IMR-90 (cell line): Measurements from ENCODE around the gene ZNF579. TPM values are rescaled to one million over a fixed set of nuclear protein-coding genes. Genes with fewer than 3 reads are reported as not detected.

Experiments used
- ATAC-seq: fragments of 200-7000 bp; cut with Tn5 transposase; 2 replicates; pipeline ENCODE4 v1.9.1; 2020; ENCODE audit warnings: low read depth, mild to moderate bottlenecking, moderate library complexity
- BruUV-seq: library from RNA; stranded (reverse); fragments of 400-500 nt; replicated peaks from 2 replicates; lab custom pipeline; 2021; lab: Mats Ljungman, UMichigan
- CTCF ChIA-PET: fragments of 300-600 bp; formaldehyde crosslinking; extraction: SDS; loops from one replicate; lab custom pipeline; 2021; ENCODE audit warnings: antibody characterized with exemption; lab: Yijun Ruan, JAX
- POLR2A ChIA-PET: fragments of 300-600 bp; sonication (Branson Sonifier 250); formaldehyde crosslinking; loops from one replicate; lab custom pipeline; 2022; ENCODE audit warnings: antibody characterized with exemption; ENCODE audit not compliant: unreplicated experiment; lab: Charles Lee
- DNase-seq: peaks from one replicate; pipeline ENCODE4 v3.0.0; 2013
- H2AFZ ChIP-seq: replicated peaks from 2 replicates; pipeline ENCODE3; 2013; ENCODE audit warnings: low read length, mild to moderate bottlenecking; ENCODE audit not compliant: poor library complexity
- H2AK5ac ChIP-seq: 2 replicates; pipeline ENCODE4 v1.6.1; 2013; ENCODE audit warnings: low read depth, low read length, inconsistent platforms
- H2AK9ac ChIP-seq: replicated peaks from 2 replicates; pipeline ENCODE3; 2013; ENCODE audit warnings: mild to moderate bottlenecking, low read depth, low read length, moderate library complexity; ENCODE audit not compliant: poor library complexity
- H2BK120ac ChIP-seq: 2 replicates; pipeline ENCODE4 v1.6.1; 2013; ENCODE audit warnings: low read depth, low read length, inconsistent platforms
- H2BK15ac ChIP-seq: 3 replicates; pipeline ENCODE4 v1.6.1; 2013; ENCODE audit warnings: low read depth, low read length, inconsistent platforms
- H2BK20ac ChIP-seq: 2 replicates; pipeline ENCODE4 v1.6.1; 2013; ENCODE audit warnings: low read depth, mild to moderate bottlenecking, inconsistent platforms, low read length, moderate library complexity
- H2BK5ac ChIP-seq: 2 replicates; pipeline ENCODE4 v1.6.1; 2013; ENCODE audit warnings: mild to moderate bottlenecking, low read depth, low read length, inconsistent platforms; ENCODE audit not compliant: poor library complexity, severe bottlenecking
- H3K14ac ChIP-seq: replicated peaks from 2 replicates; pipeline ENCODE4 v1.6.1; 2013; ENCODE audit warnings: low read depth, low read length, inconsistent platforms
- H3K18ac ChIP-seq: 2 replicates; pipeline ENCODE4 v1.6.1; 2013; ENCODE audit warnings: low read depth, low read length, control low read depth
- H3K23ac ChIP-seq: 2 replicates; pipeline ENCODE4 v1.6.1; 2013; ENCODE audit warnings: low read depth, low read length, inconsistent platforms
- H3K27ac ChIP-seq: 2 replicates; pipeline ENCODE4 v1.5.1; 2013; ENCODE audit warnings: mild to moderate bottlenecking, control low read depth, low read length; ENCODE audit not compliant: insufficient read depth
- H3K27me3 ChIP-seq: 2 replicates; pipeline ENCODE4 v1.6.1; 2013; ENCODE audit warnings: low read length; ENCODE audit not compliant: control insufficient read depth, insufficient read depth
- H3K36me3 ChIP-seq: 2 replicates; pipeline ENCODE4 v1.6.1; 2013; ENCODE audit warnings: low read length, mixed read lengths; ENCODE audit not compliant: control insufficient read depth, insufficient read depth
- H3K4ac ChIP-seq: 2 replicates; pipeline ENCODE4 v1.6.1; 2013; ENCODE audit warnings: low read depth, low read length, inconsistent platforms
- H3K4me1 ChIP-seq: 2 replicates; pipeline ENCODE4 v1.6.1; 2013; ENCODE audit warnings: low read length, mixed read lengths; ENCODE audit not compliant: control insufficient read depth, insufficient read depth
- H3K4me2 ChIP-seq: 2 replicates; pipeline ENCODE4 v1.6.1; 2013; ENCODE audit warnings: low read depth, mild to moderate bottlenecking, control low read depth, low read length, moderate library complexity
- H3K4me3 ChIP-seq: 2 replicates; pipeline ENCODE4 v1.5.1; 2013; ENCODE audit warnings: low read depth, mild to moderate bottlenecking, control low read depth, low read length, moderate library complexity; ENCODE audit not compliant: insufficient read depth
- H3K56ac ChIP-seq: 2 replicates; pipeline ENCODE4 v1.6.1; 2013; ENCODE audit warnings: low read length, inconsistent platforms; ENCODE audit not compliant: insufficient read depth; ENCODE audit errors: extremely low read depth
- H3K79me1 ChIP-seq, 2 experiments: 2 replicates each; pipeline ENCODE4 v1.6.1; 2013; ENCODE audit warnings: low read length in 2 of 2, inconsistent platforms in 1 of 2, low read depth in 1 of 2
- H3K9ac ChIP-seq: 2 replicates; pipeline ENCODE4 v1.6.1; 2013; ENCODE audit warnings: low read depth, low read length, control low read depth
- H3K9me1 ChIP-seq: 2 replicates; pipeline ENCODE4 v1.6.1; 2013; ENCODE audit warnings: low read length, inconsistent platforms; ENCODE audit not compliant: insufficient read depth
- H3K9me3 ChIP-seq: 2 replicates; pipeline ENCODE4 v1.6.1; 2013; ENCODE audit warnings: low read length; ENCODE audit not compliant: control insufficient read depth, insufficient read depth
- H4K20me1 ChIP-seq: 2 replicates; pipeline ENCODE4 v1.6.1; 2013; ENCODE audit warnings: low read length, inconsistent platforms; ENCODE audit not compliant: insufficient read depth
- H4K5ac ChIP-seq: 2 replicates; pipeline ENCODE4 v1.6.1; 2013; ENCODE audit warnings: mild to moderate bottlenecking, low read depth, low read length, control low read depth
- H4K8ac ChIP-seq, 2 experiments: 2 replicates each; pipeline ENCODE4 v1.6.1; 2013; ENCODE audit warnings: low read depth in 2 of 2, low read length in 2 of 2, control low read depth in 1 of 2, inconsistent platforms in 1 of 2
- H4K91ac ChIP-seq: 2 replicates; pipeline ENCODE4 v1.6.1; 2013; ENCODE audit warnings: low read depth, low read length, inconsistent platforms; ENCODE audit not compliant: insufficient read depth
- BHLHE40 ChIP-seq: fragments of 150-350 bp; IDR thresholded peaks from 2 replicates; pipeline ENCODE4 v1.6.1; 2016; ENCODE audit warnings: mild to moderate bottlenecking, low read depth, low read length
- CEBPB ChIP-seq: IDR thresholded peaks from 2 replicates; pipeline ENCODE4 v1.6.1; 2012; ENCODE audit warnings: low read depth, low read length, improper control_type of control experiment
- CHD1 ChIP-seq: IDR thresholded peaks from 2 replicates; pipeline ENCODE4 v1.6.1; 2012; ENCODE audit warnings: low read depth, low read length, improper control_type of control experiment
- CTCF ChIP-seq: conservative IDR thresholded peaks from 2 replicates; pipeline ENCODE4 v1.5.1; 2012; ENCODE audit warnings: mild to moderate bottlenecking, low read depth, low read length, improper control_type of control experiment
- ELK1 ChIP-seq: fragments of 150-350 bp; IDR thresholded peaks from 2 replicates; pipeline ENCODE4 v1.6.1; 2016; ENCODE audit warnings: low read depth, mild to moderate bottlenecking, low read length, moderate library complexity, borderline replicate concordance
- FOS ChIP-seq: fragments of 150-350 bp; IDR thresholded peaks from 2 replicates; pipeline ENCODE4 v1.6.1; 2016; ENCODE audit warnings: low read depth, low read length
- MAFK ChIP-seq: IDR thresholded peaks from 2 replicates; pipeline ENCODE4 v1.6.1; 2012; ENCODE audit warnings: low read depth, low read length, improper control_type of control experiment
- MAZ ChIP-seq: IDR thresholded peaks from 2 replicates; pipeline ENCODE4 v1.6.1; 2012; ENCODE audit warnings: low read depth, mild to moderate bottlenecking, low read length, improper control_type of control experiment, moderate library complexity, borderline replicate concordance
- MXI1 ChIP-seq: IDR thresholded peaks from 2 replicates; pipeline ENCODE4 v1.6.1; 2012; ENCODE audit warnings: low read depth, mild to moderate bottlenecking, low read length, moderate library complexity, borderline replicate concordance
- NFE2L2 ChIP-seq: fragments of 150-350 bp; IDR thresholded peaks from 2 replicates; pipeline ENCODE4 v1.6.1; 2016; ENCODE audit warnings: low read depth, mild to moderate bottlenecking, low read length
- POLR2A ChIP-seq: IDR thresholded peaks from 2 replicates; pipeline ENCODE4 v1.6.1; 2012; ENCODE audit warnings: mild to moderate bottlenecking, low read depth, low read length
- RAD21 ChIP-seq: IDR thresholded peaks from 2 replicates; pipeline ENCODE4 v1.6.1; 2012; ENCODE audit warnings: low read length, improper control_type of control experiment
- RCOR1 ChIP-seq: IDR thresholded peaks from 2 replicates; pipeline ENCODE4 v1.6.1; 2012; ENCODE audit warnings: mild to moderate bottlenecking, low read length, improper control_type of control experiment; ENCODE audit not compliant: insufficient replicate concordance
- RFX5 ChIP-seq: IDR thresholded peaks from 2 replicates; pipeline ENCODE4 v1.8.0; 2012; ENCODE audit warnings: low read depth, mild to moderate bottlenecking, low read length, moderate library complexity
- SMC3 ChIP-seq: fragments of 150-350 bp; IDR thresholded peaks from 2 replicates; pipeline ENCODE4 v1.6.1; 2016; ENCODE audit warnings: low read depth, mild to moderate bottlenecking, antibody characterized with exemption, low read length, moderate library complexity
- USF2 ChIP-seq: fragments of 150-350 bp; IDR thresholded peaks from 2 replicates; pipeline ENCODE4 v1.6.1; 2017; ENCODE audit warnings: mild to moderate bottlenecking, antibody characterized with exemption, low read length, low read depth
- WGBS, 2 experiments: methylation state at CpG; one replicate each; pipeline versions ENCODE4 v1.1.5 to v1.1.7; 2013; ENCODE audit warnings: missing lambda C conversion rate in 2 of 2; ENCODE audit not compliant: insufficient read length in 1 of 2; ENCODE audit errors: extremely low coverage in 2 of 2; 5-methylcytosine and 5-hydroxymethylcytosine counted together
- dilution Hi-C: fragments of 300-500 bp; cut with HindIII; formaldehyde crosslinking; loops from one replicate; pipeline ENCODE4 v1.14.3; 2018; ENCODE audit warnings: low sequenced_read_pairs; ENCODE audit not compliant: unreplicated experiment
- in situ Hi-C: fragments of 300-500 bp; cut with MboI; formaldehyde crosslinking; loops from 3 replicates; pipeline ENCODE4 v1.14.3; 2019; ENCODE audit warnings: low sequenced_read_pairs, inconsistent platforms, mixed read lengths
- intact Hi-C: fragments of 100-400 bp; cut with micrococcal nuclease; formaldehyde crosslinking; loops from 2 replicates; pipeline ENCODE4 v1.10.0; 2022
- polyA plus RNA-seq, 3 experiments: library from polyadenylated mRNA; depleted of rRNA; stranded (reverse); fragments of >200 nt; gene quantifications; 2 replicates each; pipeline ENCODE4 v1.2.3, GENCODE V29; 2012; ENCODE audit warnings: low replicate concordance in 1 of 3
- total RNA-seq: library from RNA; depleted of rRNA; stranded (reverse); fragments of >200 nt; gene quantifications from 2 replicates; pipeline ENCODE4 v1.2.3, GENCODE V29; 2012

ZNF579 gene
- total and polyA plus RNA-seq, 2 of the 4 experiments (the other 2 are of a cell fraction): 0.54 to 9.0 TPM

- BruUV-seq: no TSS peak
These were observed 4.2 kb upstream of the ZNF579 start for GRCh38 chr19:55584871-55585270.

More at GRCh38 chr19:55584871-55585270, 4.2 kb upstream of the ZNF579 start:
- WGBS, 2 experiments: 94% methylated on average over 3 of the region's 11 CpGs; no CpG with 5 or more reads in 1 of the 2 experiments
- peaks cover 10% of the 10 kb centered on the region for H3K9me1 ChIP-seq
- ChIA-PET POLR2A (no interaction called here), CTCF (interaction anchor here (1.4 kb wide), 1 partner anchor 118 kb away, joined by 3 read pairs; no protein-coding TSS in a partner anchor)
- H3K4me3 ChIP-seq: no peak overlapping the region
- no peak overlapping the region for H2BK120ac ChIP-seq
- H3K56ac ChIP-seq: no peak overlapping the region
- peak overlapping the region in 1 of 2 experiments; percentile 5; a peak in 1 of 4 replicates for H4K8ac ChIP-seq
- intact Hi-C loops (no loop called here), dilution Hi-C loops (no loop called here), in situ Hi-C loops (no loop called here)
- H2AFZ ChIP-seq: no peak overlapping the region
- TF ChIP-seq POLR2A (no peak), USF2 (no peak), MXI1 (no peak), RAD21 (no peak), CEBPB (no peak), MAZ (no peak), MAFK (no peak), CTCF (no peak), CHD1 (no peak), FOS (no peak), BHLHE40 (no peak), SMC3 (no peak), ELK1 (no peak), RCOR1 (no peak), NFE2L2 (no peak), RFX5 (no peak)
- no peaks in the 10 kb centered on the region for H3K36me3 ChIP-seq
- DNase-seq (no peak), ATAC-seq (no peak)
- H4K5ac ChIP-seq: no peak overlapping the region; the same call in 1 of the 2 replicates
- no peak overlapping the region for H2BK5ac ChIP-seq
- no peak overlapping the region for H2AK9ac ChIP-seq
- H3K9ac ChIP-seq: no peak overlapping the region
- no peak overlapping the region for H3K4me2 ChIP-seq
- H3K79me1 ChIP-seq: peaks cover 3 to 13% of the 10 kb centered on the region in 2 experiments; a peak in 3 of 4 replicates
- H2BK20ac ChIP-seq: no peak overlapping the region
- H3K9me3 ChIP-seq: no peaks in the 10 kb centered on the region
- H3K14ac ChIP-seq: no peak overlapping the region
- no peak overlapping the region for H3K27ac ChIP-seq
- H3K4ac ChIP-seq: peak overlapping the region; percentile 2; the same call in 1 of the 2 replicates
- no peak overlapping the region for H3K18ac ChIP-seq
- no peak overlapping the region for H3K23ac ChIP-seq
- peaks cover 14% of the 10 kb centered on the region for H3K4me1 ChIP-seq
- H3K27me3 ChIP-seq: no peaks in the 10 kb centered on the region
- no peak overlapping the region for H2BK15ac ChIP-seq
- H2AK5ac ChIP-seq: no peak overlapping the region
- no peaks in the 10 kb centered on the region for H4K20me1 ChIP-seq
- H4K91ac ChIP-seq: no peak overlapping the region
